Activated CD8-positive, alpha-beta memory T cell treated with anti-CD3 and anti-CD28 coated beads, Interleukin-2, amount 10 ng/mL, durations not matched to agents 7 days and 5 days (primary cell): ENCODE data around the gene CRYZL1. TPM values are rescaled to one million over a fixed set of nuclear protein-coding genes. Genes with fewer than 3 reads are reported as not detected.
A peak's percentile ranks its signal among the peaks of the same experiment; 100 is the strongest.
"Not testable (repeated sequence)": the region's sequence is repeated elsewhere in the genome, so short reads cannot be mapped to it uniquely, and the experiment has no call there.

Source experiments
- ATAC-seq: fragments of 150-1000 bp; cut with Tn5 transposase; one replicate; pipeline ENCODE4 v1.10.0; 2021; ENCODE audit warnings: moderate library complexity
- CTCF ChIA-PET: fragments of 350-600 bp; sonication (Branson Sonifier 250); formaldehyde crosslinking; loops from one replicate; lab custom pipeline; 2021; ENCODE audit warnings: antibody characterized with exemption; lab: Charles Lee
- DNase-seq: peaks from one replicate; pipeline ENCODE4 v3.0.0-alpha.2; 2020
- H3K27ac Mint-ChIP-seq: one replicate; pipeline ENCODE4 v1.8.0; 2021; ENCODE audit warnings: mild to moderate bottlenecking, mixed read lengths
- H3K27me3 Mint-ChIP-seq: one replicate; pipeline ENCODE4 v1.8.0; 2021; ENCODE audit warnings: mixed read lengths
- H3K36me3 Mint-ChIP-seq: one replicate; pipeline ENCODE4 v1.8.0; 2021; ENCODE audit warnings: mild to moderate bottlenecking, mixed read lengths
- H3K4me1 Mint-ChIP-seq: one replicate; pipeline ENCODE4 v1.8.0; 2021; ENCODE audit warnings: mixed read lengths
- H3K4me3 Mint-ChIP-seq: one replicate; pipeline ENCODE4 v1.8.0; 2021; ENCODE audit warnings: mild to moderate bottlenecking, moderate library complexity, mixed read lengths
- H3K9me3 Mint-ChIP-seq: one replicate; pipeline ENCODE4 v1.8.0; 2022; ENCODE audit warnings: low read depth, mixed read lengths
- total RNA-seq, 2 experiments: library from RNA; stranded (reverse); gene quantifications; one replicate each; pipeline ENCODE4 v1.2.3, GENCODE V29; 2021

CRYZL1 gene
- 10 to 100 TPM; 28.2 to 36.8 TPM for total RNA-seq

DNA sequence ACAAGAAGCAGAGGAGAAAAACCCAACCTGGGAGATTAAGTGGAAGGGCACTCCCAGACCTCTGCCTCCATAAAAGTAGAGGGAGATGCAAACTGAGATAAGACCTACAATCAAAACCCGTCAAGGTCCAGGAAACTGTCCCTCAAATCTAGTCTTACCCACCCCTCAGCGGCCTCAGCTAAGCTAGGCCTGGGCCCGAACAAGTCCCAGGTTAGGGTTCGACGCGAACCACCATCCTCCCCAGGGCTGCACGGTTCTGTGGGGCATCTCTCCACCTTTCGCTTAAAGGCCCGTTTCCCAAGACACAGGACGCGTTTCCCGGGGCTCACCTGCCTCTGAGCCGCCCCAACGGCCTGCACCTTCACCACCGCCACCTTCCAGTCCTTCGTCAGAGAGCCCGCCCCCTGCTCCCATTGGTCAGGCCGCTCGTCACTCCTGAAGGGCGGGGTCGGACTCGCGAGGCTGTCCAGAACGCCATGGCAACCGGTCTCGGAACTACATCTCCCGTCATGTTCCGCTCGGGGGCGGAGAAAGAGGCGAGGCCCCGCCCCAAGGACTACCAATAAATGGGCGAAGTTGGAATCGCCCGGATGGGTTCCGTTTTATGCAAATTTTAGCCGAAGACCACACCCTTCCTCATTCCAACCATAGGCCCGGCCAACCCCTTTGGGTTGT is at the start of gene CRYZL1:
Gene CRYZL1 (minus strand): TSS at position 390 of the 675 bp plus-strand sequence. CDS start 10,190 bp downstream, outside the sequence.
- DNase-seq, result peak; percentile 100
- H3K4me1 Mint-ChIP-seq, result peaks cover 19% of the 10 kb centered on the region
- H3K27me3 Mint-ChIP-seq, result peaks cover 26% of the 10 kb centered on the region
- H3K36me3 Mint-ChIP-seq, result peaks cover 9% of the 10 kb centered on the region
- H3K4me3 Mint-ChIP-seq, result peak within 1 kb of the TSS; percentile 95
- no peaks in the 10 kb centered on the region for H3K9me3 Mint-ChIP-seq
- CTCF ChIA-PET, result no interaction called here
- H3K27ac Mint-ChIP-seq, result peak within 1 kb of the TSS; percentile 99
- peak; percentile 79 for ATAC-seq

DNA sequence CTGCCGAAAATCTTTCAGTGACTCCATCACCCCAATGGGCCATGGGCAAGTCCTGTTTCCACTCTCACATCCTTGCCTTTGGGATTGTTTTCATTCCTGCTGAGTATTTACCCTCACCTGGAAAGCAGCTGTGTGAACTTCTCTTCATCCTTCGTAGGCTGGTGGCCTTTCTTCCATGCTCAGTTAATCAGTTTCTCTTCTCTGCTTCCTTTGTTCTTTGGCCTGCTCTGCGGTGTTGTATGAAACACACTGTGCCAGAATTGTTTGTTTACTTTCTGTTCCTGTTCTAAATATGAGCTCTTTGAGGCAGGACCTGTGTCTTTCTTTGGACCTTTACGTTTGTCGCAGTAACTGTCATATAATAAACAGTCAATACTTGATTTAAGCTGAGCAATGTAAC is 49.3 kb upstream of the CRYZL1 start:
- no peak for ATAC-seq
- Mint-ChIP-seq H3K9me3 (no peaks in the 10 kb centered on the region), H3K4me1 (no peaks in the 10 kb centered on the region), H3K27ac (no peak overlapping the region), H3K4me3 (no peak overlapping the region), H3K36me3 (no peaks in the 10 kb centered on the region), H3K27me3 (peaks cover 8% of the 10 kb centered on the region)
- no peak for DNase-seq
- CTCF ChIA-PET, result no interaction called here

DNA sequence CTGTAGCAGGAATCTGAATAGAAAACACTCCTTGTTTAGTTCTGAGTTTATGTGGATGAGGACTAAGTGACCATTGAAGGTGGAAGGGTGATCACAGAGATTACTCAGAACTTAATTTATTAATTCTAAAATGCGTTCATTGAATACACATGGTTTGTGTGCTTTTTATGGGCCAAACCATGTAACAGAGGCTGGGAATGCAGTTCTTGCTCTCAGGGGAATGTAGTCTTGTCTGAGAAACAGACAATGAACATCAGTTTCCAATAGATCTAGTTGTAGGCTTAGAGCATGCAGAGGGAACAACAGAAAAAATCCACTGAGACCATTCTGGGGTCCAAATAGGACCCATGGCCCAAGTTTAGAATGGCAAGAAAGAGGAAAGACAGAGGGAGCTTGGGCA is 46.8 kb upstream of the CRYZL1 start:
- DNase-seq, result no peak
- no peak overlapping the region for H3K4me3 Mint-ChIP-seq
- H3K27me3 Mint-ChIP-seq, result peaks cover 12% of the 10 kb centered on the region
- no peaks in the 10 kb centered on the region for H3K9me3 Mint-ChIP-seq
- no peak overlapping the region for H3K27ac Mint-ChIP-seq
- no peaks in the 10 kb centered on the region for H3K4me1 Mint-ChIP-seq
- ATAC-seq, result no peak
- H3K36me3 Mint-ChIP-seq, result no peaks in the 10 kb centered on the region
- CTCF ChIA-PET, result no interaction called here

DNA sequence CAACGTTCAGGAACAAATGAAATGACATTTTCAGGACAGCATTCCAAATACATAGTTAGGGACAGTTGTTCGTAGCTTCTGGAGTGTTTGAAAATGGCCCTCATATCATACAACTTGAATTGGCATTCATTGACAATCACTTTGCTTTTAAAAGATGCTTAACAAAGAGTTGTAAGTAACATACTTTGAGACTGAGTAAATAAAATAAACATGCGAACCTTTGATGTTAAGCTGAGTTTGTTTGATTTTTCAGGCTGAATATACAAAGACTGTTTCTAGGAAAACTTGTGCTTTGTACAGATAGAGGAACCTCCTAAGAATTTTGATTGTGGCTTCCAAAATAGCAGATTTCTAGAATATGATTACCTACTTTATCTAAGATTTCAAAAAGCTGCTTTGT is 46.1 kb upstream of the CRYZL1 start:
- CTCF ChIA-PET, result no interaction called here
- H3K36me3 Mint-ChIP-seq, result no peaks in the 10 kb centered on the region
- H3K9me3 Mint-ChIP-seq, result no peaks in the 10 kb centered on the region
- H3K4me1 Mint-ChIP-seq, result no peaks in the 10 kb centered on the region
- ATAC-seq (no peak), DNase-seq (no peak)
- H3K27ac Mint-ChIP-seq, result no peak overlapping the region
- no peak overlapping the region for H3K4me3 Mint-ChIP-seq
- peaks cover 12% of the 10 kb centered on the region for H3K27me3 Mint-ChIP-seq

DNA sequence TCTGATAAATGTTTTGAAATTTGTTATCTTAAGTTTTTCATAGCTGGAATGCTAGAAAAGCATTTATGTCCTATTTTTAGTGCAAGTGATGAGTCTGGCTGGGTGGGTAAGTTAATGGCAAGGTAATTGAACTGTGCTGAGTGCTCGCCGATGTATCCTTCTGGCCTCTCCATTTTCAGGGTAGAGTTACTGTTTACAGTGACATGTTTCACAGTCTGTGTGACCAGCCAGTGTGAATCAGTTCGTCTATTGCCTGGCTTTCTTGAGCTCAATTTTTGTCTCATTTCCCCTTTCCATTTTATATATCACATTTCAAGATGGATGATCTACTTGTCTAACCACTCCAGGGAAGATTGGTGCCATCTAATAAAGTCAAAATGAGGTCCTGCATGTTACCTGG is 44.8 kb upstream of the CRYZL1 start:
- DNase-seq (no peak), ATAC-seq (no peak)
- peaks cover 12% of the 10 kb centered on the region for H3K27me3 Mint-ChIP-seq
- no peak overlapping the region for H3K27ac Mint-ChIP-seq
- H3K4me1 Mint-ChIP-seq, result no peaks in the 10 kb centered on the region
- no peaks in the 10 kb centered on the region for H3K9me3 Mint-ChIP-seq
- CTCF ChIA-PET, result no interaction called here
- no peaks in the 10 kb centered on the region for H3K36me3 Mint-ChIP-seq
- no peak overlapping the region for H3K4me3 Mint-ChIP-seq

DNA sequence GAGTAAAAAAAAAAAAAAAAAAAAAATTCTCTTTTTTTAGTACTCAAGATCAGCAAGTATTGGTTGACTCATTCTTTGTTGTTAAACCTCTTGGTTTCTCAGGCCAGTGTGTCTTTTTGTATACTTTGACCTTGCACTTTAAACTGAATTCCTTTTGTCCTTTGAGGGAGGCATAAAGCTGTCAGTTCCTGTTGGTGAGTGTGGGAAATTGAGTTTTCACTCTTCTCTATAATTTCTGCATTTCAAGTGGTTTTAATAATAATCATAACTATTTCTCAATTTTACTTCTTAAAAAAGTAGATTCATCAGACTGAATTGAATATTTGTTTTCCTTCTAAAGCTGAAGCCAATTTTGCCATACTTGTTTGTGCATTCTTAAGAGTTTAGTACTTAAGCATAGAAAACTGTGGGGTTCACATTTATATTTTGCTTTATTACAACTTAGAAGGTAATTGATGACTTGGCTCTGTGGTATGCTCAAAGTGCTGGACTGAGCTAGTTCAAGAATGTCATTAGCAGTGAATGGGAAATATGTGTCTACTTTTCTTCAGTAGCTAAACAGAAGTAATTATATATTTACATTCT is 44.2 kb upstream of the CRYZL1 start:
- CTCF ChIA-PET, result interaction anchor here (0.6 kb wide), 1 partner anchor 28 kb away, joined by 3 read pairs; no protein-coding TSS in a partner anchor

DNA sequence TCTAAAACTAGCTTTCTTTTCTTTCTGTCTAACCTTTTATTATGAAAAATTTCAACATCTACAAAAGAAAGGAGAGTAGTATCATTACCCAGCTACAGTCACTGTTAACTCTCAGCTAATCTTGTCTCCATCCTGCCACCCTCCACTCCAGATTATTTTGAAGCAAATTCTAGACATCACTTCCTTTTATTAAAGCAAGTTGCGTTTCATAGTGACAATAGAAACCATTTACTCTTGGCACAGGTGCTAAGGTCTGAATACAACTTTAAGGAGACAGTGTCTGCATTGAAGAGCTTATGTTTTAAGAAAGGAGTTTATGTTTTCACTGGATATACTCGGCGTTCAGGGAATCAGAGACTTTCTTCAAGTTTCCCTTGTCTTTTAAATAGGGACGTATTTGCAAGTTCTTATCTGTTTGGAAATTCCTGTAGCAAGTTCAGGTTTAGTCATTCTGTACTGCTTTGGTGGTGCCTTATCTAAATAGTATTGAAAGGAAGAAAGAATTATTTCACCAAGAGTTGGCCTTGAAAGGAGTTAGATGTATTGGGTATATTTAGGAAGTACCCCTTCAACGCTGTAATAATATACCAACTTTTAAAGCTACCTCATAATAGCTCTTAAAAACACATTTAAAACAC is 43.5 kb upstream of the CRYZL1 start:
- Mint-ChIP-seq H3K4me1 (no peaks in the 10 kb centered on the region), H3K9me3 (no peaks in the 10 kb centered on the region), H3K36me3 (no peaks in the 10 kb centered on the region), H3K27ac (no peak overlapping the region), H3K27me3 (peaks cover 12% of the 10 kb centered on the region), H3K4me3 (no peak overlapping the region)
- CTCF ChIA-PET, result interaction anchor here (0.6 kb wide), 1 partner anchor 29 kb away, joined by 3 read pairs; no protein-coding TSS in a partner anchor
- no peak for DNase-seq
- ATAC-seq, result no peak

More for the DNA sequence above, 44.2 kb upstream of the CRYZL1 start:
- Mint-ChIP-seq H3K4me1 (no peaks in the 10 kb centered on the region), H3K9me3 (no peaks in the 10 kb centered on the region), H3K27ac (no peak overlapping the region), H3K4me3 (no peak overlapping the region), H3K36me3 (no peaks in the 10 kb centered on the region), H3K27me3 (peaks cover 12% of the 10 kb centered on the region)
- ATAC-seq (no peak), DNase-seq (no peak)

DNA sequence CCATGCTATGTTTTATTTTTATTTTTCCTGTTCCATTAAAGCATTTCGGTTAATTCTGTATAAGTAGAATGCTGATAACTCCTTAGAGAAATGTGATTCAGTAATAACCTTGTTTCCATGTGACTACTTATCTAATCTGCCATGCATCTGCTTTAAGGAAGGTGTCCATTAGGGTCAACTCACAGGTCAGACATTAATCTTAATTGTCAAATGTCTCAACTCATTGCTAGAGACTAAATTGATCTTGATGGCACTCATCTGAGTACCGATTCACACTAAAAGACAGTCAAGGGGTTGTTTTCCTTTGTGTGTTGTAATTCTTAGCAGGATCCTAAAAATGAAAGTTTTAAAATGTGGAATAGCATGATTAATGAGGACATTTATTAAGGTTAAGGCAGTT is 42.5 kb upstream of the CRYZL1 start:
- H3K9me3 Mint-ChIP-seq, result no peaks in the 10 kb centered on the region
- no peak overlapping the region for H3K27ac Mint-ChIP-seq
- no peaks in the 10 kb centered on the region for H3K36me3 Mint-ChIP-seq
- ATAC-seq (no peak), DNase-seq (no peak)
- H3K27me3 Mint-ChIP-seq, result peaks cover 12% of the 10 kb centered on the region
- H3K4me1 Mint-ChIP-seq, result no peaks in the 10 kb centered on the region
- CTCF ChIA-PET, result interaction anchor here (1.6 kb wide), 1 partner anchor 20 kb away, joined by 3 read pairs; no protein-coding TSS in a partner anchor
- no peak overlapping the region for H3K4me3 Mint-ChIP-seq

DNA sequence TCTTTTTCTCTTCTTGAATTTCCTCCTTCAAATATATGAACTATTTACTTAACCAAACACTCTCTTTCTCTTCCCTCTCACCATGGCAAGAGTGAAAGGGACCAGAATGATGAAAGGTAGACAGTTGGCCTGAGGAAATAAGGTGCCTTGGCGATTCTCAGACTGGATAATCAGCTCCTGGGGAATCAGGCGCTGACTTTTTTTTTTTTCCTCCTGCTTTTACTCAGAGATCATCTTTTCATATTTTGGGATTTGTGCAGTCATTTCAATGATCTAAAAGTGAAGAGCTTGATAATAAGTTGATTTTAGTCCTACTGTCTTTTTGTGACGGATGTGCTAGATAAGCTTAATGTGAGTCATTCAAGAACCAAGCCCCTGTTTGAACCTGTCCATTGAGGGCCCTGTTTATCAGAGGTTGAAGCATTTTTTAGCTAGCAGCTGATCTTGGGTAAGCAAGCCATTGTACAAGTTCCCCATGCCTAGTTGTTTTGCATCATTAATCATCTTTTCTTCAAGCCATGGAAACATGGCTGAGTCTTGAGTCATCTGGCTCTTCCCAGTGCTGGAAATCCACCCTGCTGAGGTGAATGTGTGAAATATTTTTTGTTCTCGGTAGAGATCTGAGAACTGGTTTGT is 41.6 kb upstream of the CRYZL1 start:
- Mint-ChIP-seq H3K27ac (no peak overlapping the region), H3K36me3 (no peaks in the 10 kb centered on the region), H3K4me1 (no peaks in the 10 kb centered on the region), H3K4me3 (no peak overlapping the region), H3K9me3 (no peaks in the 10 kb centered on the region), H3K27me3 (peaks cover 12% of the 10 kb centered on the region)
- ATAC-seq (no peak), DNase-seq (no peak)
- CTCF ChIA-PET, result interaction anchor here (1.6 kb wide), 1 partner anchor 21 kb away, joined by 3 read pairs; no protein-coding TSS in a partner anchor

DNA sequence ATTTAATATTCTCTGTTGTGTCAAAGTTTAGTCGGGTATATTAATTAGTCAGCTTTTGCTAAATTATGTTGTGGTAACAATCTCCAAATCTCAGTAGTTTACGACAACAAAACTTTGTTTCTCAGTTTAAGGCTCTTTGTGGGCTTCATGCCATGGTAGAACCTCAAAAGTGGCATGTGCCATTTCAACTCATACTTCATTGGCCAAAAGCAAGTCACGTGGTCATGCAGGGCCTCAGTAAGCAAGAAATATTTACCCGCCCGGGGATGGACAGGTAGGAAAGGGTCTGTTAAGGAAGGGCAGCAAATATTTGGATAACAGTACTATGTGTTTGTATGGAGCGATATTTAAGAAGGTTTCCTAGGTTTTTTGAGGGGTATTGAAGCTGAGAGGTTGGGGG is 39.3 kb upstream of the CRYZL1 start:
- CTCF ChIA-PET, result no interaction called here
- H3K27ac Mint-ChIP-seq, result no peak overlapping the region
- ATAC-seq (no peak), DNase-seq (no peak)
- no peaks in the 10 kb centered on the region for H3K36me3 Mint-ChIP-seq
- peaks cover 7% of the 10 kb centered on the region for H3K27me3 Mint-ChIP-seq
- H3K9me3 Mint-ChIP-seq, result no peaks in the 10 kb centered on the region
- no peaks in the 10 kb centered on the region for H3K4me1 Mint-ChIP-seq
- no peak overlapping the region for H3K4me3 Mint-ChIP-seq

DNA sequence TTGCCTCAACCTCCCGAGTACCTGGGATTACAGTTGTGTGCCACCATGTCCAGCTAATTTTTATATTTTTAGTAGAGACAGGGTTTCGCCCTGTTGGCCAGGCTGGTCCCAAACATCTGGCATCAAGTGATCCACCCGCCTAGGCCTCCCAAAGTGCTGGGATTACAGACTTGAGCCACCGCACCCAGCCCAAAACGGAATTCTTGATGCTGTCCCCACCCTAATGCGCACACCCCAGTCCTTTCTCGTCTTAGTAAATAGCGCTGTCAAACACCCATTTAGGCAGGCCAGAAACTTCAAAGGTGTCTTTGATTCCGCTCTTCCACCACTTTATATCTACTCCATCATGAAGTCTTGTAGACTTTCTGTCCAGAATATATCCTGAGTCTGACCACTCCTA is 35.9 kb upstream of the CRYZL1 start:
- H3K4me3 Mint-ChIP-seq, result no peak overlapping the region
- no peaks in the 10 kb centered on the region for H3K9me3 Mint-ChIP-seq
- CTCF ChIA-PET, result no interaction called here
- no peak overlapping the region for H3K27ac Mint-ChIP-seq
- H3K4me1 Mint-ChIP-seq, result no peaks in the 10 kb centered on the region
- DNase-seq (no peak), ATAC-seq (no peak)
- H3K27me3 Mint-ChIP-seq, result no peaks in the 10 kb centered on the region
- no peaks in the 10 kb centered on the region for H3K36me3 Mint-ChIP-seq

DNA sequence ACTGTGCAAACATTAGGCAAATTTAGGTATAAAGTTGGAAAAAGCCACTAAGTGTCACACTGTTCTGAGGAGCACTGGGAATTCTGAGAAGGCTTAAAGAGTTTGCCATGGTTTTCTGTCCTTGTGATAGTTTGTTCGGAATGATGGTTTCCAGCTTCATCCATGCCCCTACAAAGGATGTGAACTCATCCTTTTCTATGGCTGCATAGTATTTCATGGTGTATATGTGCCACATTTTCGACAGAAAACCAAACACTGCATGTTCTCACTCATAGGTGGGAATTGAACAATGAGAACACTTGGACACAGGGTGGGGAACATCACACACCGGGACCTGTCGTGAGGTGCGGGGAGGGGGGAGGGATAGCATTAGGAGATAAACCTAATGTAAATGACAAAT is 35.1 kb upstream of the CRYZL1 start:
- H3K27me3 Mint-ChIP-seq, H3K4me1 Mint-ChIP-seq, H3K4me3 Mint-ChIP-seq, DNase-seq, H3K9me3 Mint-ChIP-seq, H3K27ac Mint-ChIP-seq, H3K36me3 Mint-ChIP-seq, CTCF ChIA-PET, ATAC-seq: not testable (repeated sequence)

DNA sequence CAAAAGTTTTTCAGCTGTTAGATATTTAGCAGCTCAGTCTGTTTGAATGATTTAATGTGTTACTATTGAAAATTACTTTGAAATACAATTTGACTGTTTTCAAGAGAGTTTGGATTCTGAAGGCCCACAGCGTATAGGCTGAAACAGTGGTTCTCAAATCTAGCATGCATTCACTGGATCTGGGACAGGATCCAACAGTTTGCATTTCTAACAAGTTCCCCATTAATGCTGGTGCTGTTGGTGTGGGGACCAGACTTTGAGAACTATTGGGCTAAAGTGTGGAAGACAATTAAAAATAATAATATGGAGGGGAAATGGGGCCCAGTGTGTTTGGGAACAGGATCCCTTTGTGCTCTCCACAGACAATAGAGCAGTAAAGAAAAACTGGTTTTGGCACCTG is 32.7 kb upstream of the CRYZL1 start:
- CTCF ChIA-PET, result no interaction called here
- DNase-seq (no peak), ATAC-seq (no peak)
- H3K4me1 Mint-ChIP-seq, result no peaks in the 10 kb centered on the region
- no peak overlapping the region for H3K27ac Mint-ChIP-seq
- no peak overlapping the region for H3K4me3 Mint-ChIP-seq
- H3K27me3 Mint-ChIP-seq, result peaks cover 2% of the 10 kb centered on the region
- no peaks in the 10 kb centered on the region for H3K36me3 Mint-ChIP-seq
- no peaks in the 10 kb centered on the region for H3K9me3 Mint-ChIP-seq
